Upper lobe of left lung (tissue), 4 donors: ENCODE measurements around the gene PAX7.

Experiments
- CTCF ChIP-seq, 6 experiments: fragments of 450-650 bp in 4 of 6; fragments of 200-600 bp in 2 of 6; sonication (generic) in 2 of 6; IDR thresholded peaks; one replicate each; pipeline ENCODE4 v1.5.1; 2016 to 2019; ENCODE audit warnings: antibody characterized with exemption in 6 of 6
- POLR2A ChIP-seq, 4 donors: fragments of 450-650 bp; IDR thresholded peaks; one replicate each; pipeline ENCODE4 v1.5.1; 2016 to 2017; ENCODE audit warnings: antibody characterized with exemption in 4 of 4, mild to moderate bottlenecking in 2 of 4

GRCh38 chr1:18730321-18730720, 99.7 kb downstream of the PAX7 start:
- no peak for TF ChIP-seq CTCF (IDR thresholded peaks at IDR 0.05)
- TF ChIP-seq POLR2A (IDR thresholded peaks at IDR 0.05) = no peak
